Memory B cell (primary cell): ENCODE results near the gene ABCA13.

ENCODE experiments used
- ATAC-seq: fragments of 150-1000 bp; cut with Tn5 transposase; 2 replicates; pipeline ENCODE4 v1.10.0; 2021; ENCODE audit warnings: low read depth, mild to moderate bottlenecking, moderate library complexity
- DNase-seq, 2 donors: peaks; one replicate each; pipeline ENCODE4 v3.0.0; 2022; ENCODE audit warnings: low spot score in 2 of 2
- H3K27ac Mint-ChIP-seq: one replicate; pipeline ENCODE4 v1.8.0; 2022; ENCODE audit warnings: mild to moderate bottlenecking, moderate library complexity, mixed read lengths
- H3K27me3 Mint-ChIP-seq: one replicate; pipeline ENCODE4 v1.8.0; 2022; ENCODE audit warnings: mixed read lengths
- H3K36me3 Mint-ChIP-seq: one replicate; pipeline ENCODE4 v1.8.0; 2022; ENCODE audit warnings: mild to moderate bottlenecking, mixed read lengths
- H3K4me1 Mint-ChIP-seq: one replicate; pipeline ENCODE4 v1.8.0; 2022; ENCODE audit warnings: mixed read lengths
- H3K4me3 Mint-ChIP-seq: one replicate; pipeline ENCODE4 v1.8.0; 2022; ENCODE audit warnings: mild to moderate bottlenecking, moderate library complexity, mixed read lengths
- H3K9me3 Mint-ChIP-seq: one replicate; pipeline ENCODE4 v1.8.0; 2022; ENCODE audit warnings: mixed read lengths

The ABCA13 gene

GRCh38 chr7:48506569-48506968 lies 335.3 kb downstream of the ABCA13 start:
- ATAC-seq = no peak
- H3K4me3 Mint-ChIP-seq = no peak overlapping the region
- H3K9me3 Mint-ChIP-seq = peaks cover 1% of the 10 kb centered on the region
- DNase-seq = no peak
- H3K36me3 Mint-ChIP-seq = no peaks in the 10 kb centered on the region
- no peak overlapping the region for H3K27ac Mint-ChIP-seq
- H3K27me3 Mint-ChIP-seq = no peaks in the 10 kb centered on the region
- H3K4me1 Mint-ChIP-seq = no peaks in the 10 kb centered on the region

- Mint-ChIP-seq H3K9me3 (peaks cover 1% of the 10 kb centered on the region), H3K36me3 (no peaks in the 10 kb centered on the region), H3K27ac (no peak overlapping the region), H3K27me3 (no peaks in the 10 kb centered on the region), H3K4me3 (no peak overlapping the region), H3K4me1 (no peaks in the 10 kb centered on the region)
- DNase-seq (no peak), ATAC-seq (no peak)
Observed at GRCh38 chr7:48511080-48511479, 339.8 kb downstream of the ABCA13 start.

GRCh38 chr7:48512892-48513291 lies 341.6 kb downstream of the ABCA13 start:
- H3K27me3 Mint-ChIP-seq = no peaks in the 10 kb centered on the region
- H3K4me3 Mint-ChIP-seq = no peak overlapping the region
- peaks cover 1% of the 10 kb centered on the region for H3K9me3 Mint-ChIP-seq
- H3K36me3 Mint-ChIP-seq = no peaks in the 10 kb centered on the region
- ATAC-seq = no peak
- H3K4me1 Mint-ChIP-seq = no peaks in the 10 kb centered on the region
- no peak for DNase-seq
- no peak overlapping the region for H3K27ac Mint-ChIP-seq

GRCh38 chr7:48515171-48515570 lies 343.9 kb downstream of the ABCA13 start:
- Mint-ChIP-seq H3K27me3 (no peaks in the 10 kb centered on the region), H3K4me1 (no peaks in the 10 kb centered on the region), H3K9me3 (peaks cover 3% of the 10 kb centered on the region), H3K27ac (no peak overlapping the region), H3K4me3 (no peak overlapping the region), H3K36me3 (no peaks in the 10 kb centered on the region)
- no peak for DNase-seq
- no peak for ATAC-seq

- DNase-seq = no peak
- ATAC-seq = no peak
- no peak overlapping the region for H3K27ac Mint-ChIP-seq
Observed at GRCh38 chr7:48518092-48518491, 346.8 kb downstream of the ABCA13 start.

GRCh38 chr7:48522692-48523091 lies 351.4 kb downstream of the ABCA13 start:
- H3K36me3 Mint-ChIP-seq = no peaks in the 10 kb centered on the region

More at GRCh38 chr7:48518092-48518491, 346.8 kb downstream of the ABCA13 start:
- Mint-ChIP-seq H3K4me1 (no peaks in the 10 kb centered on the region), H3K9me3 (peaks cover 3% of the 10 kb centered on the region), H3K4me3 (no peak overlapping the region), H3K27me3 (no peaks in the 10 kb centered on the region), H3K36me3 (no peaks in the 10 kb centered on the region)

GRCh38 chr7:48525736-48526732 lies 354.8 kb downstream of the ABCA13 start:
- no peak overlapping the region for H3K4me3 Mint-ChIP-seq
- H3K4me1 Mint-ChIP-seq = no peaks in the 10 kb centered on the region
- ATAC-seq (no peak), DNase-seq (no peak)
- no peaks in the 10 kb centered on the region for H3K36me3 Mint-ChIP-seq
- H3K27me3 Mint-ChIP-seq = no peaks in the 10 kb centered on the region
- no peak overlapping the region for H3K27ac Mint-ChIP-seq
- H3K9me3 Mint-ChIP-seq = peaks cover 7% of the 10 kb centered on the region

More at GRCh38 chr7:48522692-48523091, 351.4 kb downstream of the ABCA13 start:
- ATAC-seq (no peak), DNase-seq (no peak)
- Mint-ChIP-seq H3K9me3 (peaks cover 4% of the 10 kb centered on the region), H3K27ac (no peak overlapping the region), H3K4me3 (no peak overlapping the region), H3K27me3 (no peaks in the 10 kb centered on the region), H3K4me1 (no peaks in the 10 kb centered on the region)

- ATAC-seq = no peak
- no peaks in the 10 kb centered on the region for H3K36me3 Mint-ChIP-seq
Observed at GRCh38 chr7:48528646-48529045, 357.4 kb downstream of the ABCA13 start.

GRCh38 chr7:48537561-48537960 lies 366.3 kb downstream of the ABCA13 start:
- Mint-ChIP-seq H3K36me3 (no peaks in the 10 kb centered on the region), H3K27me3 (no peaks in the 10 kb centered on the region), H3K9me3 (peaks cover 10% of the 10 kb centered on the region), H3K4me1 (no peaks in the 10 kb centered on the region), H3K27ac (no peak overlapping the region), H3K4me3 (no peak overlapping the region)
- ATAC-seq (no peak), DNase-seq (no peak)

More at GRCh38 chr7:48528646-48529045, 357.4 kb downstream of the ABCA13 start:
- Mint-ChIP-seq H3K27me3 (no peaks in the 10 kb centered on the region), H3K4me3 (no peak overlapping the region), H3K27ac (no peak overlapping the region), H3K9me3 (peaks cover 9% of the 10 kb centered on the region), H3K4me1 (no peaks in the 10 kb centered on the region)
- DNase-seq = no peak

- Mint-ChIP-seq H3K27ac (no peak overlapping the region), H3K4me3 (no peak overlapping the region), H3K27me3 (no peaks in the 10 kb centered on the region), H3K4me1 (no peaks in the 10 kb centered on the region), H3K9me3 (peaks cover 5% of the 10 kb centered on the region), H3K36me3 (no peaks in the 10 kb centered on the region)
- ATAC-seq (no peak), DNase-seq (no peak)
Observed at GRCh38 chr7:48540746-48541145, 369.5 kb downstream of the ABCA13 start.

GRCh38 chr7:48548667-48549066 lies 377.4 kb downstream of the ABCA13 start:
- no peak for DNase-seq

GRCh38 chr7:48551652-48552051 lies 380.4 kb downstream of the ABCA13 start:
- ATAC-seq (no peak), DNase-seq (no peak)
- Mint-ChIP-seq H3K27ac (no peak overlapping the region), H3K4me3 (no peak overlapping the region), H3K4me1 (no peaks in the 10 kb centered on the region), H3K27me3 (no peaks in the 10 kb centered on the region), H3K36me3 (no peaks in the 10 kb centered on the region), H3K9me3 (peaks cover 16% of the 10 kb centered on the region)

More at GRCh38 chr7:48548667-48549066, 377.4 kb downstream of the ABCA13 start:
- H3K27me3 Mint-ChIP-seq = no peaks in the 10 kb centered on the region
- H3K4me1 Mint-ChIP-seq = no peaks in the 10 kb centered on the region
- peaks cover 11% of the 10 kb centered on the region for H3K9me3 Mint-ChIP-seq
- H3K4me3 Mint-ChIP-seq = no peak overlapping the region
- no peaks in the 10 kb centered on the region for H3K36me3 Mint-ChIP-seq
- H3K27ac Mint-ChIP-seq = no peak overlapping the region
- no peak for ATAC-seq

- no peak overlapping the region for H3K4me3 Mint-ChIP-seq
- H3K36me3 Mint-ChIP-seq = no peaks in the 10 kb centered on the region
- DNase-seq (no peak), ATAC-seq (no peak)
- H3K27me3 Mint-ChIP-seq = no peaks in the 10 kb centered on the region
- no peak overlapping the region for H3K27ac Mint-ChIP-seq
- no peaks in the 10 kb centered on the region for H3K4me1 Mint-ChIP-seq
- peaks cover 1% of the 10 kb centered on the region for H3K9me3 Mint-ChIP-seq
Observed at GRCh38 chr7:48563334-48563733, 392.1 kb downstream of the ABCA13 start.

GRCh38 chr7:48575516-48575915 lies 404.3 kb downstream of the ABCA13 start:
- Mint-ChIP-seq H3K27me3 (no peaks in the 10 kb centered on the region), H3K27ac (no peak overlapping the region), H3K4me3 (no peak overlapping the region), H3K36me3 (no peaks in the 10 kb centered on the region), H3K4me1 (no peaks in the 10 kb centered on the region), H3K9me3 (peaks cover 1% of the 10 kb centered on the region)
- ATAC-seq (no peak), DNase-seq (no peak)
